HepG2 (cell line): ENCODE results near the gene IHH. TPM values are rescaled to one million over a fixed set of nuclear protein-coding genes. Genes with fewer than 3 reads are reported as not detected.

Source experiments
- ATAC-seq: fragments of 200-7000 bp; cut with Tn5 transposase; 3 replicates; pipeline ENCODE4 v1.9.1; 2020; ENCODE audit warnings: mild to moderate bottlenecking, moderate library complexity
- BruUV-seq: library from RNA; stranded (reverse); fragments of 400-500 nt; replicated peaks from 2 replicates; lab custom pipeline; 2021; lab: Mats Ljungman, UMichigan
- CTCF ChIA-PET: fragments of 300-600 bp; formaldehyde crosslinking; extraction: SDS; loops from one replicate; lab custom pipeline; 2021; ENCODE audit warnings: low total read pairs, inconsistent platforms, low intra/inter-chr PET ratio; lab: Yijun Ruan, JAX
- POLR2A ChIA-PET: fragments of 350-600 bp; sonication (Branson Sonifier 250); formaldehyde crosslinking; loops from one replicate; lab custom pipeline; 2020; ENCODE audit warnings: antibody characterized with exemption, inconsistent platforms; lab: Yijun Ruan, JAX
- DNase-seq: peaks from one replicate; pipeline ENCODE4 v3.0.0-alpha.2; 2015; ENCODE audit warnings: low spot score
- FAIRE-seq: peaks from 3 replicates; lab custom pipeline; 2011; peaks lifted over from hg19 to GRCh38; lab: Jason Lieb, UNC
- H2AFZ ChIP-seq: one replicate; pipeline ENCODE4 v1.6.1; 2011; ENCODE audit warnings: low read length, inconsistent platforms
- H3K27ac ChIP-seq: fragments of 300-600 bp; 3 replicates; pipeline ENCODE4 v1.8.0; 2011; ENCODE audit warnings: mixed run types, mild to moderate bottlenecking, mixed read lengths, low read length, inconsistent platforms; ENCODE audit not compliant: insufficient read depth; ENCODE audit errors: extremely low read length
- H3K27me3 ChIP-seq, 2 experiments: fragments of 200-600 bp in 1 of 2; 2 replicates in 1 of 2; 3 replicates in 1 of 2; pipeline versions ENCODE4 v1.6.0 to v1.8.0; 2011; ENCODE audit warnings: low read length in 2 of 2, mild to moderate bottlenecking in 2 of 2, moderate library complexity in 2 of 2, inconsistent platforms in 1 of 2; ENCODE audit not compliant: insufficient read depth in 2 of 2, control insufficient read depth in 1 of 2
- H3K36me3 ChIP-seq, 2 experiments: fragments of 200-600 bp in 1 of 2; replicated peaks in 1 of 2; 2 replicates in 1 of 2; 3 replicates in 1 of 2; pipeline versions ENCODE4 v1.5.1 to v1.8.0; 2011; ENCODE audit warnings: low read length in 2 of 2, inconsistent platforms in 1 of 2; ENCODE audit not compliant: insufficient read depth in 2 of 2, control insufficient read depth in 1 of 2
- H3K4me1 ChIP-seq: 2 replicates; pipeline ENCODE4 v1.5.1; 2012; ENCODE audit warnings: low read length, inconsistent platforms; ENCODE audit not compliant: insufficient read depth
- H3K4me2 ChIP-seq: 2 replicates; pipeline ENCODE4 v1.6.0; 2011; ENCODE audit warnings: low read depth, low read length, inconsistent platforms
- H3K4me3 ChIP-seq, 3 experiments: fragments of 200-600 bp in 1 of 3; sonication (generic), shearing (Covaris generic) in 1 of 3; replicated peaks in 1 of 3; 2 replicates each; pipeline ENCODE4 v1.5.1; 2011 to 2016; ENCODE audit warnings: low read length in 3 of 3, inconsistent platforms in 2 of 3, low read depth in 2 of 3, mild to moderate bottlenecking in 2 of 3, control low read depth in 1 of 3, mixed read lengths in 1 of 3; ENCODE audit not compliant: insufficient read depth in 1 of 3
- H3K79me2 ChIP-seq: one replicate; pipeline ENCODE4 v1.6.1; 2011; ENCODE audit warnings: low read length, inconsistent platforms; ENCODE audit not compliant: insufficient read depth
- H3K9ac ChIP-seq: 2 replicates; pipeline ENCODE4 v1.6.0; 2011; ENCODE audit warnings: mild to moderate bottlenecking, low read depth, low read length, inconsistent platforms; ENCODE audit not compliant: insufficient read depth
- H3K9me3 ChIP-seq: 2 replicates; pipeline ENCODE4 v1.5.1; 2012; ENCODE audit warnings: mild to moderate bottlenecking, low read length
- H4K20me1 ChIP-seq: 2 replicates; pipeline ENCODE4 v1.6.0; 2011; ENCODE audit warnings: inconsistent platforms, mild to moderate bottlenecking, low read length, moderate library complexity; ENCODE audit not compliant: insufficient read depth
- DR1 ChIP-seq: sonication (generic); formaldehyde crosslinking; IDR thresholded peaks from 2 replicates; pipeline ENCODE4 v1.8.0; 2021; ENCODE audit warnings: mild to moderate bottlenecking, missing genetic modification reagents, inconsistent platforms
- ELF1 ChIP-seq: sonication (generic); formaldehyde crosslinking; IDR thresholded peaks from 2 replicates; pipeline ENCODE4 v1.4.0; 2020; ENCODE audit warnings: missing genetic modification reagents
- HES4 ChIP-seq: sonication (generic); formaldehyde crosslinking; IDR thresholded peaks from 2 replicates; pipeline ENCODE4 v1.9.0; 2021; ENCODE audit warnings: mild to moderate bottlenecking, missing genetic modification reagents, borderline replicate concordance
- KDM5A ChIP-seq: fragments of 200-600 bp; sonication (generic); IDR thresholded peaks from 2 replicates; pipeline ENCODE4 v1.7.0; 2018; ENCODE audit warnings: antibody characterized with exemption, mild to moderate bottlenecking, low read length, borderline replicate concordance
- KLF16 ChIP-seq, 2 experiments: sonication (generic) in 1 of 2; formaldehyde crosslinking in 1 of 2; IDR thresholded peaks; 2 replicates each; pipeline versions ENCODE4 v1.6.1 to v1.8.0; 2016 to 2023; ENCODE audit warnings: missing genetic modification reagents in 2 of 2, missing compliant biosample characterization in 1 of 2
- NRL ChIP-seq: sonication (generic); formaldehyde crosslinking; IDR thresholded peaks from 2 replicates; pipeline ENCODE4 v1.5.0; 2020; ENCODE audit warnings: missing genetic modification reagents, mild to moderate bottlenecking, moderate library complexity, borderline replicate concordance
- ONECUT2 ChIP-seq: sonication (generic); formaldehyde crosslinking; IDR thresholded peaks from 2 replicates; pipeline ENCODE4 v1.4.0; 2020; ENCODE audit warnings: missing genetic modification reagents
- REL ChIP-seq: sonication (generic); formaldehyde crosslinking; conservative IDR thresholded peaks from 2 replicates; pipeline ENCODE4 v1.8.0; 2022; ENCODE audit warnings: mild to moderate bottlenecking, missing genetic modification reagents, moderate library complexity
- ZMYM4 ChIP-seq: sonication (generic); formaldehyde crosslinking; IDR thresholded peaks from 2 replicates; pipeline ENCODE4 v1.8.1; 2023; ENCODE audit warnings: mild to moderate bottlenecking, missing genetic modification reagents
- ZNF713 ChIP-seq: sonication (generic); formaldehyde crosslinking; IDR thresholded peaks from 2 replicates; pipeline ENCODE4 v1.4.0; 2020; ENCODE audit warnings: mild to moderate bottlenecking, missing genetic modification reagents
- ZNF776 ChIP-seq: sonication (generic); formaldehyde crosslinking; IDR thresholded peaks from 2 replicates; pipeline ENCODE4 v1.4.0; 2020; ENCODE audit warnings: mild to moderate bottlenecking, missing genetic modification reagents
- WGBS: methylation state at CpG from one replicate; pipeline ENCODE4 v1.1.6; 2017; ENCODE audit warnings: low lambda C conversion rate; 5-methylcytosine and 5-hydroxymethylcytosine counted together
- in situ Hi-C: cut with HindIII; loops from 2 replicates; pipeline ENCODE4 v1.10.0; 2017; ENCODE audit warnings: low pct_unique_long_range_greater_than_20kb; ENCODE audit not compliant: extremely low pct_ligation_motif_present
- intact Hi-C: fragments of 100-400 bp; cut with micrococcal nuclease; formaldehyde crosslinking; loops from one replicate; pipeline ENCODE4 v1.10.0; 2022; ENCODE audit not compliant: unreplicated experiment
- polyA plus RNA-seq, 8 experiments: library from polyadenylated mRNA; depleted of rRNA in 3 of 8; stranded (reverse) in 7 of 8; unstranded in 1 of 8; fragments of >200 nt; fragmentation: Illumina TruSeq in 4 of 8; extraction: Trizol in 4 of 8; gene quantifications; 2 replicates each; pipeline versions ENCODE4 v1.2.1 to v1.2.3, GENCODE V29; 2011 to 2016; ENCODE audit warnings: low read depth in 4 of 8, missing spikeins in 1 of 8, mixed read lengths in 1 of 8; ENCODE audit not compliant: insufficient read depth in 1 of 8
- total RNA-seq, 5 experiments: library from RNA; depleted of rRNA; stranded (reverse); fragments of >200 nt; fragmentation: Illumina TruSeq; extraction: Trizol; gene quantifications; 2 replicates each; pipeline ENCODE4 v1.2.3, GENCODE V29; 2016; ENCODE audit warnings: low read depth in 1 of 5
- TF ChIP-seq, protein P1 (sequence below): sonication (generic); formaldehyde crosslinking; IDR thresholded peaks from 2 replicates; pipeline ENCODE4 v1.8.0; 2022; ENCODE audit warnings: missing genetic modification reagents, low read depth, mild to moderate bottlenecking, borderline replicate concordance
- TF ChIP-seq, protein P2 (sequence below): fragments of 450-650 bp; IDR thresholded peaks from 2 replicates; pipeline ENCODE4 v1.6.1; 2016

Gene IHH
- total and polyA plus RNA-seq, 2 of the 13 experiments (the other 11 are each of a cell fraction or from before 2014, with no cell fraction given): 0.42 TPM; not detected in 1

DNA sequence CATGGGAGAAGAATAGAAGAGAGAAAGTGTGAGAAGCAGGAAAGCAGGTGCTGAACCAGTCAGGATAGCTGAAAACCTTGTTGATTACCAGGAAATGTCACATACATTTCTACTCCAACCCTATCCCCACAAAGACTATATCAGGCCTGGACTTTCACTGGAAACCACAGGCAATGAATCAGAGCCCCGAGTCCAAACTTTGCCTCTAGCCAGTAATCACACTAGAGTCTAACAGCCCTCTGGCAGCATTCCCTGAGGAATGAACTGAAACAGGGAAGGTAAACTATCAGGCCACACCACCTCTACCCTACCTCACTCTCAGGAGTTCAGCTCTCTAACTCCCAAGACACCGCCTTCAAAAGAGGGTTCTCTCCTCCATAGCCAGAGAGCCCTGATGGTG is 18.7 kb upstream of the IHH start (continued):
- TF ChIP-seq, protein P1, sequence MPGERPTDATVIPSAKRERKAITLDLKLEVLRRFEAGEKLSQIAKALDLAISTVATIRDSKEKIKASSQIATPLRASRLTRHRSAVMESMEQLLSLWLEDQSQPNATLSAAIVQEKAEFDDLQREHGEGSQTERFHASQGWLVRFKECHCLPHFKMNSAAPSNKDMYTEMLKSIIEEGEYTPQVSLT: no peak

DNA sequence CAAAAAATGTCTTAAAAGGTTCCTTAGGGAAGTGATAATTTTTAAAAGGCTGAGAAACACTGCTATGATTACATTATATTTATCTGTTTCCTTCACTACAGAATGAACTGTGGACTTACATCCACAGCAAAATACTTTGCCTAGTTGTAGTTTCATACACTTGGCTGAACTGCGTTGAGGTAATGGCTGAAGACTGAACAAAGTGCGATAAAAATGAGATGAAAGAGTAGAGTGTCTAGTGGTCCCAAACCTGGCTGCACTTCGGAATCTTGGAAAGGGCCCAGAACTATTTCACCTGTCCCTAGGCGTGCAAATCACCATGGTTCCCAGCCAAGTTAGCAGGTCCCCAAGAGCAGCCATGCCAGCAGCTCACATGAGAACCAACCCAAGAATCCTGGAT is 18.2 kb upstream of the IHH start:
- no peak overlapping the region for H3K27ac ChIP-seq
- ChIA-PET POLR2A (no interaction called here), CTCF (no interaction called here)
- H3K79me2 ChIP-seq: no peaks in the 10 kb centered on the region
- H3K36me3 ChIP-seq: peaks cover 15 to 23% of the 10 kb centered on the region in 2 experiments
- no peaks in the 10 kb centered on the region for H3K27me3 ChIP-seq
- intact Hi-C loops: no loop called here
- in situ Hi-C loops: no loop called here
- H4K20me1 ChIP-seq: no peaks in the 10 kb centered on the region; the same call in 1 of the 2 replicates
- WGBS: 92% methylated on average over 4 of the region's 4 CpGs
- no peak overlapping the region for H3K4me2 ChIP-seq
- no peaks in the 10 kb centered on the region for H3K9me3 ChIP-seq
- DNase-seq: no peak
- no peak for FAIRE-seq
- peaks cover 48% of the 10 kb centered on the region for H3K4me1 ChIP-seq
- no peak for TF ChIP-seq ZMYM4 (CRISPR knock-in tag)
- TF ChIP-seq NRL (CRISPR knock-in tag): no peak
- no peak for TF ChIP-seq KDM5A
- TF ChIP-seq ZNF713 (CRISPR knock-in tag): no peak
- TF ChIP-seq ZNF776 (CRISPR knock-in tag): no peak
- TF ChIP-seq HES4 (CRISPR knock-in tag): no peak
- TF ChIP-seq DR1 (CRISPR knock-in tag): no peak
- no peak for TF ChIP-seq REL (CRISPR knock-in tag)
- no peak for TF ChIP-seq ELF1 (CRISPR knock-in tag)
- no peak for TF ChIP-seq KLF16 (CRISPR knock-in tag; IDR thresholded peaks at IDR 0.05)
- TF ChIP-seq, protein P2, sequence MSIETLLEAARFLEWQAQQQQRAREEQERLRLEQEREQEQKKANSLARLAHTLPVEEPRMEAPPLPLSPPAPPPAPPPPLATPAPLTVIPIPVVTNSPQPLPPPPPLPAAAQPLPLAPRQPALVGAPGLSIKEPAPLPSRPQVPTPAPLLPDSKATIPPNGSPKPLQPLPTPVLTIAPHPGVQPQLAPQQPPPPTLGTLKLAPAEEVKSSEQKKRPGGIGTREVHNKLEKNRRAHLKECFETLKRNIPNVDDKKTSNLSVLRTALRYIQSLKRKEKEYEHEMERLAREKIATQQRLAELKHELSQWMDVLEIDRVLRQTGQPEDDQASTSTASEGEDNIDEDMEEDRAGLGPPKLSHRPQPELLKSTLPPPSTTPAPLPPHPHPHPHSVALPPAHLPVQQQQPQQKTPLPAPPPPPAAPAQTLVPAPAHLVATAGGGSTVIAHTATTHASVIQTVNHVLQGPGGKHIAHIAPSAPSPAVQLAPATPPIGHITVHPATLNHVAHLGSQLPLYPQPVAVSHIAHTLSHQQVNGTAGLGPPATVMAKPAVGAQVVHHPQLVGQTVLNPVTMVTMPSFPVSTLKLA: no peak
- TF ChIP-seq ONECUT2 (CRISPR knock-in tag): no peak
- H3K9ac ChIP-seq: no peak overlapping the region
- BruUV-seq: no TSS peak
- no peak for ATAC-seq
- no peak overlapping the region for H2AFZ ChIP-seq
- H3K4me3 ChIP-seq: no peak overlapping the region
